ENCODE data around the gene PPIL4.
A peak's percentile ranks its signal among the peaks of the same experiment; 100 is the strongest.

DNA sequence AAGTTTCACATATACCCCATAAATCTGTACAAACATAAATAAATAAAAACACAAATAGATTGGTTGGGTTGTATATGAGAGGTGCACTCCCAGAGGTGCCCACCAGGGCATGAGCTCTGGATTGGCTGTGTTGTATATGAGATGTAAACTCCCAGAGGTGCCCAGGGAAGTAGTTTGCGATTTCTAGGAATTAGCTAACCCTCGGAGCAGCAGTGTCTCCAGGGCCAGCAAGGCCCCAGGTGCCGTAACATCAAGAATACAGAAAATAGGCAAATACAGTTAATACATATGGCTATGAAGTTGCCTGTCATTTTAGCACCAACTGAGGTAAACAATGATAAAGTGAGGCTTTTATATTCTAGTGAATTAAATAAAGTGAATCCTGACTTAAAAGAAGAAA is 14.9 kb upstream of the PPIL4 start:
- TF ChIP-seq, protein P1, sequence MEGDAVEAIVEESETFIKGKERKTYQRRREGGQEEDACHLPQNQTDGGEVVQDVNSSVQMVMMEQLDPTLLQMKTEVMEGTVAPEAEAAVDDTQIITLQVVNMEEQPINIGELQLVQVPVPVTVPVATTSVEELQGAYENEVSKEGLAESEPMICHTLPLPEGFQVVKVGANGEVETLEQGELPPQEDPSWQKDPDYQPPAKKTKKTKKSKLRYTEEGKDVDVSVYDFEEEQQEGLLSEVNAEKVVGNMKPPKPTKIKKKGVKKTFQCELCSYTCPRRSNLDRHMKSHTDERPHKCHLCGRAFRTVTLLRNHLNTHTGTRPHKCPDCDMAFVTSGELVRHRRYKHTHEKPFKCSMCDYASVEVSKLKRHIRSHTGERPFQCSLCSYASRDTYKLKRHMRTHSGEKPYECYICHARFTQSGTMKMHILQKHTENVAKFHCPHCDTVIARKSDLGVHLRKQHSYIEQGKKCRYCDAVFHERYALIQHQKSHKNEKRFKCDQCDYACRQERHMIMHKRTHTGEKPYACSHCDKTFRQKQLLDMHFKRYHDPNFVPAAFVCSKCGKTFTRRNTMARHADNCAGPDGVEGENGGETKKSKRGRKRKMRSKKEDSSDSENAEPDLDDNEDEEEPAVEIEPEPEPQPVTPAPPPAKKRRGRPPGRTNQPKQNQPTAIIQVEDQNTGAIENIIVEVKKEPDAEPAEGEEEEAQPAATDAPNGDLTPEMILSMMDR (IDR thresholded peaks at IDR 0.05): peak in 2 of 3 experiments; percentile 43 to 51
- TF ChIP-seq POLR2A (IDR thresholded peaks at IDR 0.05): no peak

All from testis (tissue), 2 donors.